Activated B cell treated with CpG ODN at 0.5 μM for 24 hours (primary cell): ENCODE measurements around the gene CACTIN. TPM values are rescaled to one million over a fixed set of nuclear protein-coding genes. Genes with fewer than 3 reads are reported as not detected.

Experiments
- ATAC-seq: fragments of 200-7000 bp; cut with Tn5 transposase; one replicate; pipeline ENCODE4 v1.10.0; 2021; ENCODE audit warnings: low read depth, mild to moderate bottlenecking, moderate library complexity
- CTCF ChIA-PET: fragments of 350-600 bp; sonication (Branson Sonifier 250); formaldehyde crosslinking; loops from one replicate; lab custom pipeline; 2021; ENCODE audit warnings: antibody characterized with exemption; lab: Charles Lee
- POLR2A ChIA-PET: fragments of 350-600 bp; sonication (Branson Sonifier 250); formaldehyde crosslinking; loops from one replicate; lab custom pipeline; 2021; ENCODE audit warnings: antibody characterized with exemption; lab: Charles Lee
- DNase-seq: peaks from one replicate; pipeline ENCODE4 v3.0.0; 2022
- H3K27ac Mint-ChIP-seq: one replicate; pipeline ENCODE4 v1.8.0; 2020; ENCODE audit warnings: mixed read lengths
- H3K27me3 Mint-ChIP-seq: one replicate; pipeline ENCODE4 v1.8.0; 2021; ENCODE audit warnings: mixed read lengths
- H3K36me3 Mint-ChIP-seq: one replicate; pipeline ENCODE4 v1.8.0; 2021; ENCODE audit warnings: low read depth, mixed read lengths
- H3K4me1 Mint-ChIP-seq: one replicate; pipeline ENCODE4 v1.8.0; 2021; ENCODE audit warnings: mixed read lengths
- H3K4me3 Mint-ChIP-seq: one replicate; pipeline ENCODE4 v1.8.0; 2020; ENCODE audit warnings: mild to moderate bottlenecking, mixed read lengths
- H3K9me3 Mint-ChIP-seq: one replicate; pipeline ENCODE4 v1.8.0; 2020; ENCODE audit warnings: mixed read lengths
- intact Hi-C: fragments of 100-400 bp; cut with micrococcal nuclease; formaldehyde crosslinking; loops from one replicate; pipeline ENCODE4 v1.15.1; 2024
- total RNA-seq: library from RNA; stranded (reverse); gene quantifications from 2 replicates; pipeline ENCODE4 v1.2.3, GENCODE V29; 2022
- TF ChIP-seq, protein P1 (sequence below): fragments of 200-600 bp; IDR thresholded peaks from one replicate; pipeline ENCODE4 v1.8.0; 2022; ENCODE audit warnings: antibody characterized with exemption, mild to moderate bottlenecking

The CACTIN gene
- total RNA-seq, 1 donor from 2014 or later, result 48.1 TPM

DNA sequence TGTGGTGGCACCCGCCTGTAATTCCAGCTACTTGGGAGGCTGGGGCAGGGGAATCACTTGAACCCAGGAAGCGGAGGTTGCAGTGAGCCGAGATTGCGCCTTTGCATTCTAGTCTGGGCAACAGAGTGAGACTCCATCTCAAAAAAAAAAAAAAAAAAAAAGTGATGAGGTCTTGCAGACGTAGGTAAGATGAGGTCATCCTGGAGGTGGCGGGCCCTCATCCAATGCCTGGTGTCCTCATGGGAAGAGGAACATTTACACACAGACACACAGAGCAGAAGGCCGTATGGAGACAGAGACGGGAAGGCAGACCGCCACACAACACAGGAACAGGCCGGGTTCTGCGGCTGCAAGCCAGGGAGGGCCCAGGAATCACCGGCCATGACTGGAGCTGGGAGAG lies 4.4 kb downstream of the CACTIN start:
- POLR2A ChIA-PET, result interaction anchor here (0.6 to 1.1 kb wide), 4 partner anchors 60 to 855 kb away, joined by 5 to 8 read pairs (median 6); partner anchors contain the start of gene DOHH
- DNase-seq, result no peak
- Mint-ChIP-seq H3K4me3 (no peak overlapping the region), H3K27me3 (no peaks in the 10 kb centered on the region), H3K27ac (no peak overlapping the region), H3K4me1 (peaks cover 40% of the 10 kb centered on the region), H3K36me3 (peaks cover 38% of the 10 kb centered on the region), H3K9me3 (no peaks in the 10 kb centered on the region)
- no peak for ATAC-seq
- TF ChIP-seq, protein P1, sequence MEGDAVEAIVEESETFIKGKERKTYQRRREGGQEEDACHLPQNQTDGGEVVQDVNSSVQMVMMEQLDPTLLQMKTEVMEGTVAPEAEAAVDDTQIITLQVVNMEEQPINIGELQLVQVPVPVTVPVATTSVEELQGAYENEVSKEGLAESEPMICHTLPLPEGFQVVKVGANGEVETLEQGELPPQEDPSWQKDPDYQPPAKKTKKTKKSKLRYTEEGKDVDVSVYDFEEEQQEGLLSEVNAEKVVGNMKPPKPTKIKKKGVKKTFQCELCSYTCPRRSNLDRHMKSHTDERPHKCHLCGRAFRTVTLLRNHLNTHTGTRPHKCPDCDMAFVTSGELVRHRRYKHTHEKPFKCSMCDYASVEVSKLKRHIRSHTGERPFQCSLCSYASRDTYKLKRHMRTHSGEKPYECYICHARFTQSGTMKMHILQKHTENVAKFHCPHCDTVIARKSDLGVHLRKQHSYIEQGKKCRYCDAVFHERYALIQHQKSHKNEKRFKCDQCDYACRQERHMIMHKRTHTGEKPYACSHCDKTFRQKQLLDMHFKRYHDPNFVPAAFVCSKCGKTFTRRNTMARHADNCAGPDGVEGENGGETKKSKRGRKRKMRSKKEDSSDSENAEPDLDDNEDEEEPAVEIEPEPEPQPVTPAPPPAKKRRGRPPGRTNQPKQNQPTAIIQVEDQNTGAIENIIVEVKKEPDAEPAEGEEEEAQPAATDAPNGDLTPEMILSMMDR, result no peak
- intact Hi-C loops, result no loop called here
- CTCF ChIA-PET, result interaction anchor here (1.1 kb wide), 1 partner anchor 14 kb away, joined by 3 read pairs; no protein-coding TSS in a partner anchor

DNA sequence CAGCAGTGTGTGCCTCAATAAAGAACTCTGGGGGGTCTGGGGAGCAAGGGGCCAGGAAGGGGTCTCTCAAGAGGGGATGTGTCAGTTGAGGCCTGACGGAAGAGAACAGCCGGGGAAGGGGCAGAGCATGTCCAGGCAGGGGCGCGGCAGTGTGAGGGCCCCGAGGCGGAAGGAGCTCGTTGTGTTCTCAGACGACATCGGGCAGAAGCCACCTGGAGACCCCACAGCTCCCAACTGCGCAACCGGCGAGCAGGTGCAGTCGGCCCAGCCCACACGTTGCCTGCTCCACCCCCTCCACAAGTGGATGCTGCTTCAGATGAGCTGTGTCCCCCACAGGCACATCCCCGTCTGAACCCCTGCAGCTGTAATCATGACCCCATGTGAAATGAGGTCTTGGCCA lies 4.9 kb downstream of the CACTIN start:
- H3K27ac Mint-ChIP-seq, result no peak overlapping the region
- ChIA-PET CTCF (no interaction called here), POLR2A (interaction anchor here (0.6 to 0.7 kb wide), 2 partner anchors 60 to 74 kb away, joined by 5 to 8 read pairs; no protein-coding TSS in a partner anchor)
- peaks cover 37% of the 10 kb centered on the region for H3K4me1 Mint-ChIP-seq
- no peak for ATAC-seq
- intact Hi-C loops, result no loop called here
- TF ChIP-seq, protein P1, result no peak
- H3K9me3 Mint-ChIP-seq, result no peaks in the 10 kb centered on the region
- no peak overlapping the region for H3K4me3 Mint-ChIP-seq
- DNase-seq, result no peak
- peaks cover 40% of the 10 kb centered on the region for H3K36me3 Mint-ChIP-seq
- no peaks in the 10 kb centered on the region for H3K27me3 Mint-ChIP-seq

DNA sequence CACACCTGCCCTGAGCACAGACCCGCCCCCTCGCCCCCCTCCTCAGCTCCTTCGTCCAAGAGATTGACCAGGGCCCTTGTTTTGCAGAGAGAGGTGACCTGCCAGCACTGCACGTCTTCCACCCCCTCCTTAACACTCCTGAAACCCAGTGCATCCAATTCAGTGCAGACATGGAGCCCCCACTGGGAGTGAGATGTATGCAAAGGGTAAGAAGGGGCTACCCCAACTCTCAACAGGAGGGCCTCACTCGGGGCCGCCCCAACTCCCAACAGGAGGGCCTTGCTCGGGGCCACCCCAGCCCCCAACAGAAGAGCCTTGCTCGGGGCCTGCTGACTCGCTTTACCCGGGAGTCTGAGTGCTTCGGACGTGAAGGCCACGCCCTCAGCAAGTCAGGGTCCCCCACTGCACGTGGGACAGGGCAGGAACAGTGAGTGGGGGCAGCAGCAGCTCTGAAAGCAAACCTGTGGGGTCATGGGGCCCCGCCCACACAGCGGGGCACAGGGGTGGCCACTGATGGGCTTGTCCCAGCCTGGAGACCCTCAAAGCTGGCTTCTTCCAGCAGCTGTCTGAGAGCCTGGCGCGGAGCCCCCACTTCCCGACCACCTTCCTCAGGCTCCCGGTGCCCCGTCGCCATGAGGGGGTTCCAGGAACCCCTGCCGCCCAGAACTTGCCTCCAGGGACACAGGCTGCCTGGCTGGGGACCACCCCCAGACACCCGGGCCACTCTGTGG lies 5.6 kb downstream of the CACTIN start:
- H3K9me3 Mint-ChIP-seq, result no peaks in the 10 kb centered on the region
- no peak for ATAC-seq
- intact Hi-C loops, result no loop called here
- H3K27me3 Mint-ChIP-seq, result no peaks in the 10 kb centered on the region
- ChIA-PET CTCF (no interaction called here), POLR2A (no interaction called here)
- TF ChIP-seq, protein P1, result no peak
- H3K4me3 Mint-ChIP-seq, result no peak overlapping the region
- H3K27ac Mint-ChIP-seq, result no peak overlapping the region
- H3K4me1 Mint-ChIP-seq, result peaks cover 31% of the 10 kb centered on the region
- H3K36me3 Mint-ChIP-seq, result peaks cover 37% of the 10 kb centered on the region
- no peak for DNase-seq

DNA sequence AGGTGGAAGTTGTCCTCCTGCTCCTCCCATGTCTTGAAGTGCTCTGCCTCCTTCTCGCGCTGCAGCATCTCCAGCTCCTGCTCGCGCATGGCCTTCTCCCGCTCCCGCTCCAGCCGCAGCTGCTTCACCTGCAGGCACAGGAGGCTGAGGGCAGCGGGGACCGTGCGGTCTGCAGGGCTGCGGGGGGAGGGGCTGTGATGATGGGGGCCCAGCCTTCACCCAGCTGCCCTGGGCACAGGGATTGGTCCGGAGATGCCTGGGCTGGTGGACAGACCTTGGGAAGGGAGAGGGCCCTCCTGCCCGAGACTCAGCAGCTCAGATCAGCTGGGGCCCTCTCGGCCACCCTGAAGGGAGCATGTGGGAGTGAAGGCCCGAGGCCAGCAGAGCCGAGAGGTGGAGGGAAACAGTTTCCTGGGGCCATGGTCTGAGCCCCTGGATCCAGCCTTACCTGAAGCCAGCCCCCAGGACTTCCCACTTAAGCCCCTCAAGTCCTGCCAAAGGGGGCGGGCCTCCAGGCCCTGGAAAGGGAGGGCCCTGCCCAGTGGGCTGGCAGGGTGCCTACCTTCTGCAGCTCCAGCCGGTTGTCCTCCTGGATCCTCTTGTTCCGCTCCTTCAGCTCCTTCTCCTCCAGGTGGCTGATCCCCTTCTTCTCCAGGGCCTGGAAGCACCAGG lies 6.3 kb downstream of the CACTIN start:
- H3K9me3 Mint-ChIP-seq, result no peaks in the 10 kb centered on the region
- CTCF ChIA-PET, result no interaction called here
- intact Hi-C loops, result no loop called here
- DNase-seq (no peak), ATAC-seq (no peak)
- H3K27me3 Mint-ChIP-seq, result no peaks in the 10 kb centered on the region
- no peak overlapping the region for H3K27ac Mint-ChIP-seq
- POLR2A ChIA-PET, result no interaction called here
- TF ChIP-seq, protein P1, result no peak
- peaks cover 40% of the 10 kb centered on the region for H3K36me3 Mint-ChIP-seq
- no peak overlapping the region for H3K4me3 Mint-ChIP-seq
- peaks cover 24% of the 10 kb centered on the region for H3K4me1 Mint-ChIP-seq

DNA sequence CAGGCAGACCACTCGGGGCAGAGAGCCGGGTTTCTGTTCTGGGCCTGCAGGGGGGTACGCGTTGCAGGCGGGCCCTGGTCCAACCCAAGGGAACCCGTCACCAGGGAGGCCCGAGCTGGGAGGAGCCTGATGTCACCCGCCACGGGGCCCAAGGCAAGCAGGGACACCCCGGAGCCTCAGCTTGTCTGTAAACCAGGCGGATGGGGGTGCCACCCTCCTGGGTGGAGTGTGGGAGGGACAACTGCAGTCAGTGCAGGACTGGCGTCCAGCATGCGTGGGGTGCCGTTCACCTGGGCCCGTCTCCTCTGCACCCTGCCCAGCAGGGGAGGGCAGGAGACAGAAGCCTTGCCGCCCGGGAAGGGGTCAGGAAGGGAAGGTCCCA lies 7.0 kb downstream of the CACTIN start:
- DNase-seq, result no peak
- peaks cover 42% of the 10 kb centered on the region for H3K36me3 Mint-ChIP-seq
- no peak overlapping the region for H3K27ac Mint-ChIP-seq
- POLR2A ChIA-PET, result no interaction called here
- intact Hi-C loops, result no loop called here
- no peaks in the 10 kb centered on the region for H3K27me3 Mint-ChIP-seq
- peaks cover 21% of the 10 kb centered on the region for H3K4me1 Mint-ChIP-seq
- no peaks in the 10 kb centered on the region for H3K9me3 Mint-ChIP-seq
- H3K4me3 Mint-ChIP-seq, result no peak overlapping the region
- TF ChIP-seq, protein P1, result no peak
- no peak for ATAC-seq
- CTCF ChIA-PET, result no interaction called here
